WTC11 (cell line): ENCODE data around the gene UBE2J2. TPM values are rescaled to one million over a fixed set of nuclear protein-coding genes. Genes with fewer than 3 reads are reported as not detected.
A peak's percentile ranks its signal among the peaks of the same experiment; 100 is the strongest.

Experiments used
- ATAC-seq: fragments of 200-7000 bp; cut with Tn5 transposase; 2 replicates; pipeline ENCODE4 v1.10.0; 2021; ENCODE audit warnings: mild to moderate bottlenecking, moderate library complexity
- CTCF ChIA-PET: fragments of 300-600 bp; sonication (Branson Sonifier 250); formaldehyde crosslinking; loops from one replicate; lab custom pipeline; 2021; ENCODE audit warnings: antibody characterized with exemption; lab: Charles Lee
- POLR2A ChIA-PET: fragments of 350-600 bp; sonication (Branson Sonifier 250); formaldehyde crosslinking; loops from one replicate; lab custom pipeline; 2021; ENCODE audit warnings: antibody characterized with exemption; lab: Charles Lee
- DNase-seq: peaks from one replicate; pipeline ENCODE4 v3.0.0; 2021; ENCODE audit warnings: low spot score
- H3K27ac Mint-ChIP-seq: 2 replicates; pipeline ENCODE4 v1.8.0; 2021; ENCODE audit warnings: mixed read lengths
- H3K27me3 Mint-ChIP-seq: 2 replicates; pipeline ENCODE4 v1.8.0; 2021; ENCODE audit warnings: low read depth, mild to moderate bottlenecking, moderate library complexity, mixed read lengths
- H3K36me3 Mint-ChIP-seq: 2 replicates; pipeline ENCODE4 v1.8.0; 2021; ENCODE audit warnings: mixed read lengths
- H3K4me1 Mint-ChIP-seq: 2 replicates; pipeline ENCODE4 v1.8.0; 2022; ENCODE audit warnings: mixed read lengths
- H3K4me3 Mint-ChIP-seq: 2 replicates; pipeline ENCODE4 v1.8.0; 2021; ENCODE audit warnings: mild to moderate bottlenecking, moderate library complexity, mixed read lengths
- H3K9me3 Mint-ChIP-seq: 2 replicates; pipeline ENCODE4 v1.8.0; 2021; ENCODE audit warnings: mixed read lengths
- AFF4 ChIP-seq: sonication (generic); formaldehyde crosslinking; IDR thresholded peaks from 2 replicates; pipeline ENCODE4 v1.8.1; 2023; ENCODE audit warnings: mild to moderate bottlenecking, missing genetic modification reagents, borderline replicate concordance
- ATF2 ChIP-seq: sonication (generic); formaldehyde crosslinking; IDR thresholded peaks from 2 replicates; pipeline ENCODE4 v1.8.1; 2022; ENCODE audit warnings: low read depth, missing genetic modification reagents, borderline replicate concordance
- ATF3 ChIP-seq: sonication (generic); formaldehyde crosslinking; conservative IDR thresholded peaks from 2 replicates; pipeline ENCODE4 v1.8.1; 2022; ENCODE audit warnings: mild to moderate bottlenecking, missing genetic modification reagents
- CREM ChIP-seq: sonication (generic); formaldehyde crosslinking; IDR thresholded peaks from 2 replicates; pipeline ENCODE4 v1.8.1; 2022; ENCODE audit warnings: mild to moderate bottlenecking, missing genetic modification reagents, moderate library complexity
- CTCF ChIP-seq: fragments of 200-600 bp; IDR thresholded peaks from 2 replicates; pipeline ENCODE4 v1.8.0; 2022; ENCODE audit warnings: antibody characterized with exemption
- ERG ChIP-seq: fragments of 250-450 bp; sonication (Bioruptor Pico); IDR thresholded peaks from 2 replicates; pipeline ENCODE4 v1.8.0; 2021; ENCODE audit warnings: mild to moderate bottlenecking
- HMGA2 ChIP-seq: fragments of 250-450 bp; sonication (Bioruptor Pico); IDR thresholded peaks from 2 replicates; pipeline ENCODE4 v1.4.0; 2021; ENCODE audit warnings: mild to moderate bottlenecking, moderate library complexity
- JUN ChIP-seq: sonication (generic); formaldehyde crosslinking; IDR thresholded peaks from 2 replicates; pipeline ENCODE4 v1.8.0; 2023; ENCODE audit warnings: mild to moderate bottlenecking, missing genetic modification reagents
- MYBL2 ChIP-seq: sonication (generic); formaldehyde crosslinking; IDR thresholded peaks from 2 replicates; pipeline ENCODE4 v1.8.1; 2023; ENCODE audit warnings: mild to moderate bottlenecking, moderate library complexity, missing genetic modification reagents
- NFE2L1 ChIP-seq: sonication (generic); formaldehyde crosslinking; IDR thresholded peaks from 2 replicates; pipeline ENCODE4 v1.8.1; 2023; ENCODE audit warnings: missing genetic modification reagents
- NFYB ChIP-seq: sonication (generic); formaldehyde crosslinking; conservative IDR thresholded peaks from 2 replicates; pipeline ENCODE4 v1.8.0; 2022; ENCODE audit warnings: low read depth, missing genetic modification reagents
- NR3C1 ChIP-seq: sonication (generic); formaldehyde crosslinking; conservative IDR thresholded peaks from 2 replicates; pipeline ENCODE4 v1.8.1; 2023; ENCODE audit warnings: low read depth, mild to moderate bottlenecking, missing genetic modification reagents
- PRDM15 ChIP-seq: sonication (generic); formaldehyde crosslinking; IDR thresholded peaks from 2 replicates; pipeline ENCODE4 v1.8.0; 2022; ENCODE audit warnings: missing genetic modification reagents
- PREB ChIP-seq: sonication (generic); formaldehyde crosslinking; IDR thresholded peaks from 2 replicates; pipeline ENCODE4 v1.8.1; 2022; ENCODE audit warnings: mild to moderate bottlenecking, missing genetic modification reagents, moderate library complexity, borderline replicate concordance
- SMAD4 ChIP-seq: sonication (generic); formaldehyde crosslinking; IDR thresholded peaks from 2 replicates; pipeline ENCODE4 v1.8.0; 2022; ENCODE audit warnings: mild to moderate bottlenecking, missing genetic modification reagents
- TP53 ChIP-seq: sonication (generic); formaldehyde crosslinking; IDR thresholded peaks from 2 replicates; pipeline ENCODE4 v1.8.1; 2023; ENCODE audit warnings: mild to moderate bottlenecking, missing genetic modification reagents
- USF2 ChIP-seq: sonication (generic); formaldehyde crosslinking; IDR thresholded peaks from 2 replicates; pipeline ENCODE4 v1.8.1; 2023; ENCODE audit warnings: mild to moderate bottlenecking, missing genetic modification reagents, moderate library complexity
- ZNF317 ChIP-seq: sonication (generic); formaldehyde crosslinking; IDR thresholded peaks from 2 replicates; pipeline ENCODE4 v1.8.1; 2023; ENCODE audit warnings: low read depth, mild to moderate bottlenecking, moderate library complexity, missing genetic modification reagents, borderline replicate concordance
- ZNF396 ChIP-seq: fragments of 250-450 bp; sonication (Bioruptor Pico); IDR thresholded peaks from 2 replicates; pipeline ENCODE4 v1.8.0; 2021; ENCODE audit warnings: mild to moderate bottlenecking, moderate library complexity, borderline replicate concordance
- ZNF423 ChIP-seq: fragments of 250-450 bp; sonication (Bioruptor Pico); IDR thresholded peaks from 2 replicates; pipeline ENCODE4 v2.1.2; 2022; ENCODE audit warnings: mild to moderate bottlenecking, moderate library complexity
- total RNA-seq: library from RNA; stranded (reverse); gene quantifications from 3 replicates; pipeline ENCODE4 v1.2.3, GENCODE V29; 2021

Gene UBE2J2
- total RNA-seq, 1 experiment from 2014 or later: 72.2 TPM

- TF ChIP-seq PRDM15 (no peak), ZNF423 (CRISPR knock-in tag) (no peak), NFYB (CRISPR knock-in tag) (no peak), JUN (CRISPR knock-in tag) (peak; percentile 74; the same call in 1 of the 2 replicates), NR3C1 (CRISPR knock-in tag) (0 out of 2 replicates have a peak, but pooled peaks have one; percentile 75), NFE2L1 (0 out of 2 replicates have a peak, but pooled peaks have one; percentile 43), ERG (CRISPR knock-in tag) (no peak), USF2 (peak; percentile 53), MYBL2 (CRISPR knock-in tag) (peak; percentile 73; the same call in 1 of the 2 replicates), ZNF317 (CRISPR knock-in tag) (no peak), CTCF (no peak), TP53 (CRISPR knock-in tag) (0 out of 2 replicates have a peak, but pooled peaks have one; percentile 22)
Observed at GRCh38 chr1:1273512-1274298, at the start of gene UBE2J2 (continued).

GRCh38 chr1:1322952-1323351, 49.3 kb upstream of the UBE2J2 start:
- ChIA-PET CTCF (no interaction called here), POLR2A (no interaction called here)
- no peaks in the 10 kb centered on the region for H3K9me3 Mint-ChIP-seq
- H3K36me3 Mint-ChIP-seq: peaks cover 8% of the 10 kb centered on the region
- H3K4me1 Mint-ChIP-seq: peaks cover 11% of the 10 kb centered on the region
- H3K27ac Mint-ChIP-seq: peak overlapping the region; percentile 41; the same call in 1 of the 2 replicates
- H3K27me3 Mint-ChIP-seq: no peaks in the 10 kb centered on the region
- no peak for DNase-seq
- no peak for ATAC-seq
- H3K4me3 Mint-ChIP-seq: peak overlapping the region; percentile 87
- TF ChIP-seq AFF4 (no peak), SMAD4 (CRISPR knock-in tag) (no peak), PREB (CRISPR knock-in tag) (no peak), ZNF317 (CRISPR knock-in tag) (no peak), CREM (CRISPR knock-in tag) (no peak), ATF2 (CRISPR knock-in tag) (no peak), ZNF396 (no peak), HMGA2 (CRISPR knock-in tag) (no peak), ATF3 (CRISPR knock-in tag) (no peak)
